ENCODE data around the gene NPC1L1.

GRCh38 chr7:44565795-44566559 lies 24.8 kb upstream of the NPC1L1 start:
- no peak for TF ChIP-seq EZH2 (IDR thresholded peaks at IDR 0.05)
- no peak for TF ChIP-seq POLR2AphosphoS5 (IDR thresholded peaks at IDR 0.05; ENCODE audit: borderline replicate concordance, low read depth, low read length)
- no peak for TF ChIP-seq FOXP2 (optimal IDR thresholded peaks at IDR 0.05; ENCODE audit: control extremely low read depth, extremely low read length, insufficient read depth)

All from SK-N-MC (cell line).